ENCODE results near the gene DENND6A.
"Not testable (repeated sequence)": the region's sequence is repeated elsewhere in the genome, so short reads cannot be mapped to it uniquely, and the experiment has no call there.

The DENND6A gene

DNA sequence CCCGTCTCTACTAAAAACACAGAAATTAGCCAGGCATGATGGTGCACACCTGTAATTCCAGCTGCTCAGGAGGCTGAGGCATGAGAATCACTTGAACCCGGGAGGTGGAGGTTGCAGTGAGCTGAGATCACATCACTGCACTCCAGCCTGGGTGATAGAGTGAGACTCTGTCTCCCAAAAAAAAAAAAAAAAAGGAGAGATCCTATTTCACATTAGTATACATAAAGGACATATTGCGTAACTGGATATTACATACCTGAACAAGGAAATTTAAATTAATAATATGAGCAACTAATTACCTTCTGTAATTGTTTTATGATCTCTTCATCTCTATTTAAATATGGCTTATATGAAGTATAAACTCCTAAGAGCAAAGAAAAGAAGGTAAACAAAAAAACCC lies 58.6 kb downstream of the DENND6A start:
- H3K27ac Mint-ChIP-seq, H3K4me3 Mint-ChIP-seq, H3K9me3 Mint-ChIP-seq, H3K27me3 Mint-ChIP-seq, DNase-seq, H3K4me1 Mint-ChIP-seq, CTCF ChIA-PET: not testable (repeated sequence)
- peaks cover 43% of the 10 kb centered on the region for H3K36me3 Mint-ChIP-seq

DNA sequence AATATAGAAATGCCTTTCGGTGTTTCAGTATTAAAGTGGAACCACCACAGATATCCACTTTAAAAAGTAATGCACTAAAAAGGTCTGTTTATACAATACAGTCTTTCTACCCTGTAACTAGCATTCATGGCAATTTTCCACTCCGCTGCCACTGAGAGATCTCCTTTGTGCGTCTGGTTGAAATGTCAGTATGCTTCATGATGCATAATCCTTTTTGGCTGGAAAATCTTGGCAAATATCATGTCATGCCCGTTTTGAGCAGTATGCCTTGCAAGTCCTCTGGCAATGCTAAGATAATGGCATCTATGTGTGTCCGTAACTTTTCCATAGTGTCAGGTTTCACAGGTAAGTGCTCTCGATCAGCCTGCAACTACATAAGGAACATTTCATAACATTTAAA lies 64.9 kb downstream of the DENND6A start:
- Mint-ChIP-seq H3K27ac (no peak overlapping the region), H3K4me1 (no peaks in the 10 kb centered on the region), H3K27me3 (no peaks in the 10 kb centered on the region), H3K9me3 (no peaks in the 10 kb centered on the region), H3K36me3 (peaks cover 50% of the 10 kb centered on the region), H3K4me3 (no peak overlapping the region)
- CTCF ChIA-PET: no interaction called here
- DNase-seq: no peak

DNA sequence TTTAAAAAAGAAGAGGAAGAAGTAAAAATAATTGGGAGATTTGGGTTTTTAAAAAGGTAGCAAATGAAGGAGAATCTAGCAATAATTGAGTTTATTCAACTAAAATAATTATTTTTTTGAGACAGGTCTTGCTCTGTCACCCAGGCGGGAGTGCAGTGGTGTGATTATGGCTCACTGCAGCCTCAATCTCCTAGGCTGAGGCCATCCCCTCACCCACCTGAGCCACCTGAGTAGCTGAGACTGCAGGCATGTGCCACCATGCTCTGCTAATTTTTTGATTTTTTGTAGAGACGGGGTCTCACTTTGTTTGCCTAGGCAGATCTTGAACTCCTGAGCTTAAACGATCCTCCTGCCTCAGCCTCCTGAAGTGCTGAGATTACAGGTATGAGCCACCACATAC lies 68.1 kb downstream of the DENND6A start:
- peaks cover 47% of the 10 kb centered on the region for H3K36me3 Mint-ChIP-seq
- H3K4me3 Mint-ChIP-seq: no peak overlapping the region
- no peak for DNase-seq
- CTCF ChIA-PET: no interaction called here
- no peaks in the 10 kb centered on the region for H3K4me1 Mint-ChIP-seq
- H3K27ac Mint-ChIP-seq: no peak overlapping the region
- H3K9me3 Mint-ChIP-seq: no peaks in the 10 kb centered on the region
- no peaks in the 10 kb centered on the region for H3K27me3 Mint-ChIP-seq

DNA sequence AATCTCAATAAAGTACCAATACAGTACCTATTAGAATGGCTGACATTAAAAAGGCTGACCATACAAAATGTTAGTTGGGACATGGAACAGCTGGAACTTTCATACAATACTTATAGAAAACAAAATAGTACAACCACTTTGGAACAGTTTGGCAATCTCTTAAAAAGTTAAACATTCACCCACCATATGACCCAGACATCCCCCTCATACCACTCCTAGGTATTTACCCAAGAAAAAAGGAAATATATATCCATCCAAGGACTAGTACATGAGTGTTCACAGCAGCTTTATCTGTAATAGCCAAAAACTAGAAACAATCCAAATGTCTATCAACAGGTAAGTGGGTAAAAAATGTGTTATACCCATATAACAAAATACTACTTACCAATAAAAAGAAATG lies 70.5 kb downstream of the DENND6A start:
- H3K36me3 Mint-ChIP-seq: peaks cover 37% of the 10 kb centered on the region

DNA sequence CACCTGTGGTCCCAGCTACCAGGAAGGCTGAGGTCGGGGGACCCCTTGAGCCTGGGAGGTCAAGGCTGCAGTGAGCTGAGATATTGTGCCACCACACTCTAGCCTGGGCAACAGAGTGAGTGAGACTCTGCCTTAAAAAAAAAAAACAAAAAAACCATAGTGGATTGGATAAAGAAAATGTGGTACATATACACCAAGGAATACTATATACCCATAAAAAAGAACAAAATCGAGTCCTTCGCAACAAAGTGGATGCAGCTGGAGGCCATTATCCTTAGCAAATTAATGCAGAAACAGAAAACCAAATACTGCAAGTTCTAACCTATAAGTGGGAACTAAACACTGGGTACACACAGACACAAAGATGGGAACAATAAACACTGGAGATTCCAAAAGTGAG lies 75.1 kb downstream of the DENND6A start:
- H3K27ac Mint-ChIP-seq: no peak overlapping the region
- no peaks in the 10 kb centered on the region for H3K27me3 Mint-ChIP-seq
- no peak overlapping the region for H3K4me3 Mint-ChIP-seq
- CTCF ChIA-PET: no interaction called here
- no peak for DNase-seq
- no peaks in the 10 kb centered on the region for H3K4me1 Mint-ChIP-seq
- no peaks in the 10 kb centered on the region for H3K9me3 Mint-ChIP-seq
- peaks cover 15% of the 10 kb centered on the region for H3K36me3 Mint-ChIP-seq

More for the DNA sequence above, 70.5 kb downstream of the DENND6A start:
- H3K27ac Mint-ChIP-seq: no peak overlapping the region
- no peak overlapping the region for H3K4me3 Mint-ChIP-seq
- CTCF ChIA-PET: interaction anchor here (0.6 kb wide), 1 partner anchor 920 kb away, joined by 3 read pairs; no protein-coding TSS in a partner anchor
- H3K4me1 Mint-ChIP-seq: no peaks in the 10 kb centered on the region
- no peaks in the 10 kb centered on the region for H3K27me3 Mint-ChIP-seq
- no peak for DNase-seq
- H3K9me3 Mint-ChIP-seq: no peaks in the 10 kb centered on the region

DNA sequence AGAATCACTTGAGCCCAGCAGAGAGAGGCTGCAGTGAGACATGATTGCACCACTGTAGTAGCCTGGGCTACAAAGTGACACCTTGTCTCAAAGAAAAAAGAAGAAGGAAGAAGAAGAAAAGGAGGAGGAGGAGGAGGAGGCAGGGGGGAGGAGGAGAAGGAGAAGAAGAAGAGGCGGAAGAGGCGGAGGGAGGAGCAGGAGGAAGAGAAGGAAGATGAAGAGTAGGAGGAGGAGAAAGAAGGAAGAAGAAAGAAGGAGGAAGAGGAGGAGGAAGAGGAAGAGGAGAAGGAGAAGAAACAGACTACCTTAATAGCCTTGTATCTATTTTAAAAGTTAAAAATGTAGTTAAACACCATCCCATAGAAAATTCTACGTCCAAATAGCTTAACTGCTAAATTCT lies 76.6 kb downstream of the DENND6A start:
- no peak for DNase-seq
- Mint-ChIP-seq H3K4me3 (no peak overlapping the region), H3K9me3 (peaks cover 8% of the 10 kb centered on the region), H3K27me3 (no peaks in the 10 kb centered on the region), H3K36me3 (peaks cover 16% of the 10 kb centered on the region), H3K27ac (no peak overlapping the region), H3K4me1 (peaks cover 5% of the 10 kb centered on the region)
- CTCF ChIA-PET: no interaction called here

DNA sequence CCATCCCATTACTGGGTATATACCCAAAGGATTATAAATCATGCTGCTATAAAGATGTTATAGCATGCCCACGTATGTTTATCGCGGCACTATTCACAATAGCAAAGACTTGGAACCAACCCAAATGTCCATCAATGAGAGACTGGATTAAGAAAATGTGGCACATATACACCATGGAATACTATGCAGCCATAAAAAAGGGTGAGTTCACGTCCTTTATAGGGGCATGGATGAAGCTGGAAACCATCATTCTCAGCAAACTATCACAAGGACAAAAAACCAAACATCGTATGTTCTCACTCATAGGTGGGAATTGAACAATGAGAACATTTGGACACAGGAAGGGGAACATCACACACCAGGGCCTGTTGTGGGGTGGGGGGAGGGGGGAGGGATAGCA lies 81.0 kb downstream of the DENND6A start:
- H3K9me3 Mint-ChIP-seq: peaks cover 26% of the 10 kb centered on the region
- H3K4me3 Mint-ChIP-seq, DNase-seq, H3K27ac Mint-ChIP-seq, CTCF ChIA-PET, H3K27me3 Mint-ChIP-seq, H3K4me1 Mint-ChIP-seq: not testable (repeated sequence)
- peaks cover 49% of the 10 kb centered on the region for H3K36me3 Mint-ChIP-seq

DNA sequence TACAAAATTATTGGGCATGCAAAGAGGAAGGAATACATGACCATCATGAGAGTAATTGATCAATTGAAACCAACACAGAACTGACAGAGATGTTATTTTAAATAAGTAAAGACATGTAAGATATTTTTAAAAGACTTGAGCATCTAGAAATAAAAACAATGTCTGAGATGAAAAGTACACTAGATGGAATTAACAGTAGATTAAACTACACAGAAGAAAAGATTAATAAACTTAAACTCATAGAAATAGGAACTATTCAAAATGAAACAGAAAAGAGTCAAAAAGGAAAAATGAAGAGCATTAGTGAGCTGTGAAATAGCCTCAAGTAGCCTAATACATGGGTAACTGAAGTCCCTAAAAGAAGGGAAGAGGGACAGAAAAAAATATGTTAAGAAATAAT lies 87.2 kb downstream of the DENND6A start:
- no peak overlapping the region for H3K27ac Mint-ChIP-seq
- CTCF ChIA-PET: no interaction called here
- DNase-seq: no peak

DNA sequence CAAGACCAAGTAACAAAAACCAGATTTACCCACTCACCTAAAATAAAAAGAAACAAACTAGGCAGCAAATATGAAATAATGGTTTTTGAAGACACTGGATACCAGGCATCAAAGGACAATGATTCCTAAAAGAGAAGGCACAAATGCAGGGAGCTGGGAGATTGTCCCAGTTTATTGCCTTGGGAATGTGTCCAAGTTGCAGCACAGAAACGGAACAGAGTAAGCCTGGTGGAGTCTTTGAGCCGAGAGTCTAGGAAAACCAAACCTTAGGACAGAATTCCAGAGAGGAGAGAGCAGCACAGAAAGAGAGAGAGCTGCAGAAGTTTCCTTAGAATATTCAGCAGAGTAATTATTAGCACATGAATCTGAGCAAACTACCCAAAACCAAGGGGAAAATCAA lies 87.9 kb downstream of the DENND6A start:
- Mint-ChIP-seq H3K4me3 (no peak overlapping the region), H3K36me3 (peaks cover 52% of the 10 kb centered on the region), H3K27me3 (no peaks in the 10 kb centered on the region), H3K4me1 (peaks cover 2% of the 10 kb centered on the region), H3K9me3 (peaks cover 19% of the 10 kb centered on the region), H3K27ac (no peak overlapping the region)
- DNase-seq: no peak
- CTCF ChIA-PET: no interaction called here

More for the DNA sequence above, 87.2 kb downstream of the DENND6A start:
- Mint-ChIP-seq H3K9me3 (peaks cover 23% of the 10 kb centered on the region), H3K27me3 (no peaks in the 10 kb centered on the region), H3K4me3 (no peak overlapping the region), H3K36me3 (peaks cover 59% of the 10 kb centered on the region), H3K4me1 (no peaks in the 10 kb centered on the region)

DNA sequence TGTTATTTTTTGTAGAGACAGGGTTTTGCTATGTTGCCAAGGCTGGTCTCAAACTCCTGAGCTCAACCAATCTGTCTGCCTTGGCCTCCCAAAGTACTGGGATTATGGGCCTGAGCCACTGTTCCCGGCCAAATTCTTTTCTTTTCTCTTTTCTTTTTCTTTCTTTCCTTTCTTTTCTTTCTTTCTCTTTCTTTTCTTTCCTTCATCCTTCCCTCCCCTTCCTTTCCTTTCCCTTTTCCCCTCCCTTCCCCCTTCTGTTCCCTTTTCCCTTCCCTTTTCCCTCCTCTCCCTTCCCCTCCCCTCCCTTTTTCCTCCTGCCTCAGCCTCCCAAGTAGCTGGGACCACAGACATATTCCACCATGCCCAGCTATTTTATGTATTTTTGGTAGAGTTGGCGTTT lies 92.7 kb downstream of the DENND6A start:
- Mint-ChIP-seq H3K4me3 (no peak overlapping the region), H3K9me3 (no peaks in the 10 kb centered on the region), H3K27ac (peak overlapping the region; percentile 37), H3K4me1 (peaks cover 27% of the 10 kb centered on the region), H3K27me3 (no peaks in the 10 kb centered on the region), H3K36me3 (peaks cover 25% of the 10 kb centered on the region)
- CTCF ChIA-PET: no interaction called here
- no peak for DNase-seq

DNA sequence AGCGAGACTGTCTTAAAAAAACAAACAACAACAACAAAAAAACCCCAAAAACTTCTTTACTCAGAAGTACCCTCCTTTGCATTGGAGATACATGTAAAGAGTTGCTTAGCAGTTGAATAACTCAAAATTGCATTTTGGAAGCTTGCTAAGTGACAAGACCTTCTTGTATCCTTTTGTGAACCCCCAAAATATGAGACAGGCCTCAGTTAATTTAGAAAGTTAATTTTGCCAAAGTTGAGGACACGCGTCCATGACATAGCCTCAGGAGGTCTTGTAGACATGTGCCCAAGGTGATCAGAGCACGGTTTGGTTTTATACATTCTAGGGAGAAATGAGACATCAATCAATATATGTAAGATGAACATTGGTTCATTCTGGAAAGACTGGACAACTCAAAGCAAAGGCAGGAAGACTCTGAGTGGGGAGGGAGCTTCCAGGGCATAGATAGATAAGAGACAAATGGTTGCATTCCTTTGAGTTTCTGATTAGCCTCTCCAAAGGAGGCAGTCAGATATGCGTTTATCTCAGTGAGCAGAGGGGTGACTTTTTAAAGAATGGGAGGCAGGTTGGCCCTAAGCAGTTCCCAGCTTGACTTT lies 94.0 kb downstream of the DENND6A start:
- Mint-ChIP-seq H3K27me3 (no peaks in the 10 kb centered on the region), H3K36me3 (peaks cover 26% of the 10 kb centered on the region), H3K9me3 (no peaks in the 10 kb centered on the region), H3K27ac (peak overlapping the region; percentile 100), H3K4me3 (peak overlapping the region; percentile 98), H3K4me1 (peaks cover 38% of the 10 kb centered on the region)
- CTCF ChIA-PET: no interaction called here
- DNase-seq: no peak

DNA sequence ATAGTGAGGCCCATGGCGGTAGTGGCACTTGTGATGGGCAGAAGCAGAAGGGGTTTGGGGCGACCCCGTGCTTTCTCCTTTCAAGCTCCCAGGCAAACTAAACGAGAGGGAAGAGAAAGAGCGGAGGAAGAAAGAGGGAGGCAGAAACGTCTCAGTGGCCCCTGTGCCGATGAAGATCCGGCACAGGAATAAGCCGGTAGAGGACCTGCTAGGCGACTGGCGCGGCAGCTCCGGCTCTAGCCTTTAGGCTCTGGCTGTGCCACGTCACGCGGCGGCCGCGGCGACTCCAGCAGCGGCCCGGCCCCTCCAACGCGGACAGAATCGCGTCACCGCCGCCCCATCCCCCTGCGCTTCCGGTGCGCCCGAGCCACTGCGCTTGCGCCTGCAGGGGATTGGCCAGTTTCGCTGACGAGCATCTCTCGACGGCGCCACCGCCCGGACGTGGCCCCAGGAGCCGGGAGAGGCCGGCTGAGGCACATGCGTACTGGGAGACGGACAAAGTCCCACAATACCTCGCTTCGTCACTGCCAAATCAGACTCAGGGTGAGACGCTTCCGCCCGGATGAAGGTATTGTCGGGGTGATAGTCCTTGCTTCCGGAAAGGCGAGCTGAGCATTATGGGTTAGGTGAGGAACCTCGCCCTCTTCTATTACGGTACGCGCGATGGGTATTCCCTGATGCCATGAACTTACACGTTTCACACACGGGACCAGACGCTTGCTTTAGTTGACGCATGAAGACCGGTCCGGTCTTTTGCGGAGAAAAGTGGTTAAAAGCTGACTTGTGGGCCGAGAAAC lies 95.6 kb downstream of the DENND6A start, which contains the start of gene ARF4:
ARF4 (minus strand) TSS at position 218 of the 797 bp plus-strand sequence; CDS start at position 14, 204 bp downstream.
- peak within 1 kb of the TSS; percentile 98 for H3K4me3 Mint-ChIP-seq
- no peaks in the 10 kb centered on the region for H3K27me3 Mint-ChIP-seq
- peak; percentile 99 for DNase-seq
- CTCF ChIA-PET: interaction anchor here (1.0 kb wide), 1 partner anchor 201 kb away, joined by 3 read pairs; no protein-coding TSS in a partner anchor
- H3K36me3 Mint-ChIP-seq: peaks cover 28% of the 10 kb centered on the region
- no peaks in the 10 kb centered on the region for H3K9me3 Mint-ChIP-seq
- H3K4me1 Mint-ChIP-seq: peaks cover 47% of the 10 kb centered on the region
- peak within 1 kb of the TSS; percentile 100 for H3K27ac Mint-ChIP-seq

DNA sequence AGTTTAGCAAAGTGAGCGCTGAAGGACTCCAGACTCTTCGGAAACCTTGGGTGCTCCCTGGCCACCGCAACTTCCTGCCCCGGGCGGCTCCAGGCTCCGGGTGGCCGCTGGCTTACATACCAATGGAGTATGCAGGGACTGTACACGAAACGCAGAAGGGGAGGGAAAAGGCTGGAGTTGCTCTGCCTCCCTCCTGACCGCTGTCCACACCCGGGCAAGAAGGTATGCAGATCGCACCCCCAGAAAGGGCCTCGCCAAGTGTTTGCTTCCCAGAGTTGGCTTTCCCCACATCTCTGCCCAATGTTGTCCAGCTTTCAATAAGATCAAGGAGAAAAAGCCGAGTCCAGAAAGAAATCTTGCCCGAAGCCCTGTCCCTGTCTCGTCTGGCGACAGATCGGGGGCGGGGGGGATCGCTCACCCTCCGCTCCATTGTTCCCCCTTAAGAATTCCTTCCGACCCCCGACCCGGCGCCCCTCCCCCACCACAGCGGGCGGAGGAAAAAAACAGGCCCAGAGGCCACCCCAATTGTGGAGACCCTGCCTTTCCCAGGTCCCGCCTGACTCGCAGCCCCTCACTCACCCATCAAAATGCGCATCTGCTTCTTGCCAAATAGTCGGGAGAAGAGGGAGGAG lies 96.3 kb downstream of the DENND6A start:
- peak overlapping the region; percentile 98 for H3K4me3 Mint-ChIP-seq
- DNase-seq: peak; percentile 80
- H3K27ac Mint-ChIP-seq: peak overlapping the region; percentile 100
- H3K27me3 Mint-ChIP-seq: no peaks in the 10 kb centered on the region
- CTCF ChIA-PET: interaction anchor here (0.6 to 1.1 kb wide), 5 partner anchors 10 to 260 kb away, joined by 3 to 5 read pairs (median 3); no protein-coding TSS in a partner anchor
- H3K36me3 Mint-ChIP-seq: peaks cover 27% of the 10 kb centered on the region
- H3K9me3 Mint-ChIP-seq: no peaks in the 10 kb centered on the region
- peaks cover 50% of the 10 kb centered on the region for H3K4me1 Mint-ChIP-seq

DNA sequence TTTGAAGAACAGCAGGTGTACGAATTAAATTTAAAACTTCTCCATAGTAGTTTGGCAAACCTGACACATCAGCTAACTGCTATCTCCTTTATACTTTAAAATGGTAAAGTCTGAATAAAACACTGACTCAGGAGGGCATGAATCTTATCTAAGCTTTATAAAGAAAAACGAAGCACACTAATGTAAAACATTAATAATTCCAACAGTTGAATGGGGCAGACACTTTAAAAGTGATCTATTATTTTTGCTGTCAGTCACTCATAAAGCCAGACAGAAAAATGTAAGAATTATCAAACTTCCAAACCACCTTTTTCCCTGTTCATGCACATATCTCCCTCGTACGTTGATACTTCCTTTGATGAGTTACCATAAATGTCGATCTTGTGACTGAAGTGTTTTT lies 98.3 kb downstream of the DENND6A start:
- peaks cover 28% of the 10 kb centered on the region for H3K36me3 Mint-ChIP-seq
- no peak for DNase-seq
- CTCF ChIA-PET: no interaction called here
- H3K27ac Mint-ChIP-seq: no peak overlapping the region
- peak overlapping the region; percentile 98 for H3K4me3 Mint-ChIP-seq
- peaks cover 49% of the 10 kb centered on the region for H3K4me1 Mint-ChIP-seq
- H3K27me3 Mint-ChIP-seq: no peaks in the 10 kb centered on the region
- H3K9me3 Mint-ChIP-seq: no peaks in the 10 kb centered on the region
